Adrenal gland (tissue), 5 donors: ENCODE data around the gene PXYLP1.

ENCODE experiments used
- CTCF ChIP-seq, 6 experiments: fragments of 450-650 bp in 4 of 6; fragments of 200-600 bp in 2 of 6; sonication (generic) in 1 of 6; IDR thresholded peaks; 1 replicate in 5 of 6; 2 replicates in 1 of 6; pipeline versions ENCODE4 v1.5.1 to v1.8.0; 2016 to 2021; ENCODE audit warnings: antibody characterized with exemption in 6 of 6, mild to moderate bottlenecking in 2 of 6, moderate library complexity in 1 of 6
- POLR2A ChIP-seq, 2 donors: fragments of 450-650 bp; IDR thresholded peaks; one replicate each; pipeline ENCODE4 v1.6.1; 2017; ENCODE audit warnings: antibody characterized with exemption in 2 of 2, mild to moderate bottlenecking in 2 of 2, moderate library complexity in 1 of 2
- donor health status: DM: no; HTN: no; CAD: no.

- TF ChIP-seq POLR2A (IDR thresholded peaks at IDR 0.05): no peak
- no peak for TF ChIP-seq CTCF (IDR thresholded peaks at IDR 0.05)
Measured at GRCh38 chr3:141337523-141337854, 105.9 kb downstream of the PXYLP1 start.
